H9 (cell line): ENCODE data around the gene EDAR. TPM values are rescaled to one million over a fixed set of nuclear protein-coding genes. Genes with fewer than 3 reads are reported as not detected.

ENCODE experiments used
- DNase-seq: peaks from one replicate; pipeline ENCODE4 v3.0.0-alpha.2; 2017
- H2AFZ ChIP-seq: one replicate; pipeline ENCODE4 v1.6.1; 2013; ENCODE audit warnings: mild to moderate bottlenecking, low read length, control low read depth, moderate library complexity
- H2AK5ac ChIP-seq: 2 replicates; pipeline ENCODE4 v1.6.1; 2013; ENCODE audit warnings: low read length, control low read depth, mixed read lengths; ENCODE audit not compliant: insufficient read length
- H2BK120ac ChIP-seq: one replicate; pipeline ENCODE4 v1.6.1; 2013; ENCODE audit warnings: low read depth, mild to moderate bottlenecking, low read length, control low read depth, inconsistent platforms; ENCODE audit not compliant: poor library complexity, severe bottlenecking
- H2BK12ac ChIP-seq: 2 replicates; pipeline ENCODE4 v1.6.1; 2013; ENCODE audit warnings: low read length, control low read depth, mixed read lengths, low read depth; ENCODE audit not compliant: insufficient read length
- H2BK15ac ChIP-seq: 2 replicates; pipeline ENCODE4 v1.6.1; 2013; ENCODE audit warnings: low read depth, low read length, control low read depth
- H2BK20ac ChIP-seq: one replicate; pipeline ENCODE4 v1.6.1; 2013; ENCODE audit warnings: low read depth, mild to moderate bottlenecking, low read length, control low read depth, inconsistent platforms; ENCODE audit not compliant: poor library complexity, severe bottlenecking
- H2BK5ac ChIP-seq: 2 replicates; pipeline ENCODE4 v1.6.1; 2013; ENCODE audit warnings: low read length, control low read depth, mixed read lengths; ENCODE audit not compliant: insufficient read length
- H3K14ac ChIP-seq: 2 replicates; pipeline ENCODE4 v1.6.1; 2013; ENCODE audit warnings: low read length, control low read depth; ENCODE audit not compliant: insufficient read depth
- H3K18ac ChIP-seq: 2 replicates; pipeline ENCODE4 v1.6.1; 2013; ENCODE audit warnings: low read depth, mild to moderate bottlenecking, mixed read lengths, low read length, control low read depth; ENCODE audit not compliant: insufficient read length
- H3K23ac ChIP-seq: 2 replicates; pipeline ENCODE4 v1.6.1; 2013; ENCODE audit warnings: low read length, control low read depth, mixed read lengths, low read depth; ENCODE audit not compliant: insufficient read length
- H3K23me2 ChIP-seq: 2 replicates; pipeline ENCODE4 v1.6.1; 2013; ENCODE audit warnings: low read depth, mild to moderate bottlenecking, mixed read lengths, low read length, control low read depth; ENCODE audit not compliant: insufficient read length, poor library complexity, severe bottlenecking
- H3K27ac ChIP-seq: 2 replicates; pipeline ENCODE4 v1.5.1; 2013; ENCODE audit warnings: low read length, control low read depth, mixed read lengths, low read depth; ENCODE audit not compliant: insufficient read length
- H3K27me3 ChIP-seq: 2 replicates; pipeline ENCODE4 v1.6.1; 2013; ENCODE audit warnings: low read length, control low read depth, inconsistent platforms; ENCODE audit not compliant: insufficient read depth
- H3K4ac ChIP-seq: 2 replicates; pipeline ENCODE4 v1.6.1; 2013; ENCODE audit warnings: low read depth, mild to moderate bottlenecking, control low read depth, inconsistent platforms, low read length, moderate library complexity
- H3K4me1 ChIP-seq: 2 replicates; pipeline ENCODE4 v1.6.1; 2013; ENCODE audit warnings: low read length, control low read depth, inconsistent platforms; ENCODE audit not compliant: insufficient read depth
- H3K4me2 ChIP-seq: 2 replicates; pipeline ENCODE4 v1.6.1; 2013; ENCODE audit warnings: low read length, control low read depth, mixed read lengths; ENCODE audit not compliant: insufficient read length, insufficient read depth
- H3K56ac ChIP-seq: 2 replicates; pipeline ENCODE4 v1.6.1; 2013; ENCODE audit warnings: low read depth, mild to moderate bottlenecking, mixed read lengths, low read length, control low read depth; ENCODE audit not compliant: insufficient read length
- H3K79me1 ChIP-seq: 2 replicates; pipeline ENCODE4 v1.6.1; 2013; ENCODE audit warnings: low read depth, mild to moderate bottlenecking, moderate library complexity, low read length, control low read depth, inconsistent platforms; ENCODE audit not compliant: insufficient read depth, poor library complexity, severe bottlenecking
- H3K79me2 ChIP-seq: 2 replicates; pipeline ENCODE4 v1.6.1; 2013; ENCODE audit warnings: low read length, control low read depth, inconsistent platforms; ENCODE audit not compliant: insufficient read depth
- H3K9ac ChIP-seq: 2 replicates; pipeline ENCODE4 v1.6.1; 2013; ENCODE audit warnings: low read length, control low read depth, mixed read lengths; ENCODE audit not compliant: insufficient read length; ENCODE audit errors: extremely low read depth
- H3K9me3 ChIP-seq: one replicate; pipeline ENCODE4 v1.6.1; 2013; ENCODE audit warnings: low read depth, low read length, inconsistent platforms; ENCODE audit not compliant: control insufficient read depth
- H3T11ph ChIP-seq: one replicate; pipeline ENCODE4 v1.6.1; 2013; ENCODE audit warnings: mild to moderate bottlenecking, low read length, control low read depth, inconsistent platforms
- H4K20me1 ChIP-seq: one replicate; pipeline ENCODE4 v1.6.1; 2013; ENCODE audit not compliant: control insufficient read depth, insufficient read length, insufficient read depth
- H4K5ac ChIP-seq: 2 replicates; pipeline ENCODE4 v1.6.1; 2013; ENCODE audit warnings: low read depth, mild to moderate bottlenecking, mixed read lengths, low read length, control low read depth; ENCODE audit not compliant: insufficient read length
- H4K8ac ChIP-seq: replicated peaks from 2 replicates; pipeline ENCODE4 v1.6.1; 2013; ENCODE audit warnings: low read length, control low read depth, mixed read lengths, low read depth; ENCODE audit not compliant: insufficient read length
- H4K91ac ChIP-seq: 2 replicates; pipeline ENCODE4 v1.6.1; 2013; ENCODE audit warnings: low read depth, mild to moderate bottlenecking, moderate library complexity, mixed read lengths, low read length, control low read depth; ENCODE audit not compliant: insufficient read length
- H3K27ac Mint-ChIP-seq, 3 experiments: 2 replicates in 2 of 3; 3 replicates in 1 of 3; pipeline ENCODE4 v1.8.0; 2020 to 2021; ENCODE audit warnings: mixed read lengths in 3 of 3, mild to moderate bottlenecking in 1 of 3, moderate library complexity in 1 of 3
- H3K27me3 Mint-ChIP-seq: 2 replicates; pipeline ENCODE4 v1.8.0; 2021; ENCODE audit warnings: low read depth, mild to moderate bottlenecking, moderate library complexity, mixed read lengths
- H3K36me3 Mint-ChIP-seq, 3 experiments: 2 replicates in 2 of 3; 3 replicates in 1 of 3; pipeline ENCODE4 v1.8.0; 2020 to 2021; ENCODE audit warnings: low read depth in 3 of 3, mixed read lengths in 3 of 3; ENCODE audit not compliant: insufficient read depth in 1 of 3
- H3K4me1 Mint-ChIP-seq, 2 experiments: 2 replicates each; pipeline ENCODE4 v1.8.0; 2020; ENCODE audit warnings: mixed read lengths in 2 of 2
- H3K4me3 Mint-ChIP-seq, 2 experiments: 2 replicates in 1 of 2; 3 replicates in 1 of 2; pipeline ENCODE4 v1.8.0; 2020 to 2021; ENCODE audit warnings: mild to moderate bottlenecking in 2 of 2, mixed read lengths in 2 of 2, moderate library complexity in 1 of 2
- H3K9me3 Mint-ChIP-seq, 2 experiments: 2 replicates in 1 of 2; 3 replicates in 1 of 2; pipeline ENCODE4 v1.8.0; 2020; ENCODE audit warnings: mild to moderate bottlenecking in 2 of 2, mixed read lengths in 2 of 2, moderate library complexity in 1 of 2
- CTCF ChIP-seq: fragments of 200-600 bp; sonication (generic); conservative IDR thresholded peaks from 3 replicates; pipeline ENCODE4 v1.8.0; 2021; ENCODE audit warnings: antibody characterized with exemption, mild to moderate bottlenecking
- WGBS: extraction: QIAGEN DNeasy Blood & Tissue Kit; methylation state at CpG from one replicate; pipeline ENCODE4 v1.1.7; 2013; ENCODE audit warnings: missing lambda C conversion rate, low lambda C conversion rate, mixed read lengths; ENCODE audit not compliant: insufficient read length; ENCODE audit errors: extremely low coverage; 5-methylcytosine and 5-hydroxymethylcytosine counted together
- total RNA-seq: library from RNA; stranded (reverse); gene quantifications from 2 replicates; pipeline ENCODE4 v1.2.1, GENCODE V29; 2021

The EDAR gene
- total RNA-seq, 1 experiment from 2014 or later: not detected

DNA sequence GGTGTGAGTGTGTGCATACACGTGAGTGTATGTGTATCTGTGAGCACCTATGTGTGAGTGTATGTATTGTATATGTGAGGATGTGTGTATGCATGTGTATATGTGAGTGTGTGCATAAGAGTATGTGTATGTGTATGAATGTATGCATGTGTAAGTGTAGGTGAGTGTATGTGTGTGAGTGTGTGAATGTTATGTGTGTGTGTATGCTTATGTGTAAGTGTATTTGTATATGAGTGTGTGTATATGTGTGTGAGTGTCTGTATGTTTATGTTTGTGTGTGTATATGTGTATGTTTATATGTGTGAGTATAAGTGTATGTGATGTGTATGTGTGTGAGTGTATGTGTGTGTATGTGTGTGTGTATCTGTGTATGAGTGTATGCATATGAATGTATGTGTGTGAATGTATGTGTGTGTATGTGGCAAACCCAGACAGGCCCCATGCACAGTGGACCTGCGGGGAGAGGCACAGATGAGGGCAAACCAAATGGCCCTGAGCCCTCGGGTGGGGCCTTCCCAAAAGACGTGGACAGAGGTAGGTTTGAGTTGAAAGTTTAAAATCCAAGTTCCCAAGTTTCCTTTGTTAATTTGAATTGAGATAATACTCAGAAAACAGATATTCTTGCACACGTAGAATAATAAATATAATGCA lies 51.5 kb downstream of the EDAR start:
- no peak overlapping the region for H3K9ac ChIP-seq
- TF ChIP-seq CTCF: no peak
- no peaks in the 10 kb centered on the region for H4K20me1 ChIP-seq
- no peak overlapping the region for H2AK5ac ChIP-seq
- Mint-ChIP-seq H3K4me3 (no peak overlapping the region; a peak in 1 of 5 replicates), H3K27ac (no peak overlapping the region), H3K36me3 (no peaks in the 10 kb centered on the region), H3K4me1 (peaks cover 31 to 37% of the 10 kb centered on the region in 2 experiments), H3K9me3 (no peaks in the 10 kb centered on the region), H3K27me3 (peaks cover 3% of the 10 kb centered on the region; the same call in 1 of the 2 replicates)
- H2BK15ac ChIP-seq: no peak overlapping the region
- H3K79me2 ChIP-seq: no peaks in the 10 kb centered on the region
- no peak overlapping the region for H3K56ac ChIP-seq
- no peak overlapping the region for H2BK20ac ChIP-seq
- H2BK12ac ChIP-seq: no peak overlapping the region
- H3K4me2 ChIP-seq: no peak overlapping the region
- DNase-seq: no peak
- no peak overlapping the region for H3K4ac ChIP-seq
- no peak overlapping the region for H3T11ph ChIP-seq
- no peaks in the 10 kb centered on the region for H3K23me2 ChIP-seq
- H3K18ac ChIP-seq: no peak overlapping the region
- no CpG with 5 or more reads among the region's 5 CpGs for WGBS
- H3K4me1 ChIP-seq: no peaks in the 10 kb centered on the region
- no peak overlapping the region for H3K23ac ChIP-seq
- no peak overlapping the region for H3K27ac ChIP-seq
- H2BK5ac ChIP-seq: no peak overlapping the region
- H4K8ac ChIP-seq: no peak overlapping the region
- no peak overlapping the region for H4K5ac ChIP-seq
- H2BK120ac ChIP-seq: no peak overlapping the region
- no peak overlapping the region for H3K14ac ChIP-seq
- no peaks in the 10 kb centered on the region for H3K27me3 ChIP-seq
- no peaks in the 10 kb centered on the region for H3K79me1 ChIP-seq
- H2AFZ ChIP-seq: no peak overlapping the region
- H3K9me3 ChIP-seq: no peaks in the 10 kb centered on the region
- H4K91ac ChIP-seq: no peak overlapping the region
